Subcutaneous abdominal adipose tissue (tissue), 5 donors: ENCODE data around the gene FBXO31.
"Not testable (repeated sequence)": the region's sequence is repeated elsewhere in the genome, so short reads cannot be mapped to it uniquely, and the experiment has no call there.

Source experiments
- H3K27ac ChIP-seq: one replicate; pipeline ENCODE4 v1.7.0; 2013; ENCODE audit warnings: low read depth, mild to moderate bottlenecking, inconsistent platforms, low read length, moderate library complexity
- H3K27me3 ChIP-seq, 5 donors: one replicate each; pipeline ENCODE4 v1.7.0; 2013; ENCODE audit warnings: low read length in 5 of 5, inconsistent platforms in 1 of 5; ENCODE audit not compliant: control insufficient read depth in 5 of 5, insufficient read depth in 4 of 5
- H3K36me3 ChIP-seq, 5 donors: one replicate each; pipeline ENCODE4 v1.7.0; 2013; ENCODE audit warnings: low read length in 5 of 5; ENCODE audit not compliant: control insufficient read depth in 5 of 5, insufficient read depth in 5 of 5
- H3K4me1 ChIP-seq, 5 donors: one replicate each; pipeline ENCODE4 v1.7.0; 2013; ENCODE audit warnings: low read length in 5 of 5, mild to moderate bottlenecking in 3 of 5, moderate library complexity in 1 of 5; ENCODE audit not compliant: control insufficient read depth in 5 of 5, insufficient read depth in 5 of 5
- H3K4me3 ChIP-seq, 5 donors: one replicate each; pipeline ENCODE4 v1.7.0; 2013; ENCODE audit warnings: low read length in 5 of 5, low read depth in 1 of 5
- H3K9ac ChIP-seq, 5 donors: one replicate each; pipeline ENCODE4 v1.7.0; 2013; ENCODE audit warnings: low read length in 5 of 5, mild to moderate bottlenecking in 4 of 5, moderate library complexity in 3 of 5
- H3K9me3 ChIP-seq, 5 donors: one replicate each; pipeline ENCODE4 v1.7.0; 2013; ENCODE audit warnings: low read length in 5 of 5; ENCODE audit not compliant: control insufficient read depth in 5 of 5
- donor health status: healthy.
- donor health status: healthy.
- donor health status: healthy.
- donor health status: healthy.
- donor health status: healthy.

Gene FBXO31

DNA sequence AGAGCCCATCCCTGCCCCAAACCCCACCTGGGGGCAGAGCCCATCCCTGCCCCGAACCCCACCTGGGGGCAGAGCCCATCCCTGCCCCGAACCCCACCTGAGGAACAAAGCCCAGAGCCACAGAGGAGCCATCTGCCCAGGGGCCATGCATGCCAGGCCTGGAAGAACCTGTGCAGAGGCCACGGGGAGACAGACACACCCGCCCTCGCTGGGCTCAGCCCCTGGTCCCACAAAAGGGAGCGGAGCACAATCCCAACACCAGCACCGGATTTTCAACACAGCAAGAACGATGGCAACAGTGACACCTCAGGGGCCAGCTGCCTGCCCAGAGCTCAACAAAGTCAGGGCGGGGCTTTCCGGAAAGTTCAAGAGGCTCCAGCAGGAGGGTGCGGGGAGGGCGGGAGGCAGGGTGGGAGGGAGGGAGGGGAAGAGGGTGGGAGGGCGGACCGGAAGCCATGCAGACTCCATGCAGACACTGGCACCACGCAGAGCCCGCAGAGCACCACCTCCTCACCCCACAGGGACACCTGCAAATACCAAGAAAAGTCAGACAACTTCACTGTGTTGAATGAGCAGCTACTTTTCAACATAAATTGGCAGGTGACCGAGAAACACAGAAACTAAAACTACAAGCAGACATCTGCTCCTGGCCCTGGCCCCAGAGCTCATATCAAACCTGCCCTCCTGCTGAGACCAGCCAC lies 38.5 kb downstream of the FBXO31 start:
- H3K27ac ChIP-seq = no peak overlapping the region
- H3K9me3 ChIP-seq = no peaks in the 10 kb centered on the region
- H3K27me3 ChIP-seq = no peaks in the 10 kb centered on the region
- no peak overlapping the region for H3K4me3 ChIP-seq
- H3K4me1 ChIP-seq = peaks cover 0 to 23% (median 8%) of the 10 kb centered on the region in 5 donors
- H3K9ac ChIP-seq = no peak overlapping the region
- H3K36me3 ChIP-seq = peaks cover 2 to 64% (median 50%) of the 10 kb centered on the region in 5 donors

DNA sequence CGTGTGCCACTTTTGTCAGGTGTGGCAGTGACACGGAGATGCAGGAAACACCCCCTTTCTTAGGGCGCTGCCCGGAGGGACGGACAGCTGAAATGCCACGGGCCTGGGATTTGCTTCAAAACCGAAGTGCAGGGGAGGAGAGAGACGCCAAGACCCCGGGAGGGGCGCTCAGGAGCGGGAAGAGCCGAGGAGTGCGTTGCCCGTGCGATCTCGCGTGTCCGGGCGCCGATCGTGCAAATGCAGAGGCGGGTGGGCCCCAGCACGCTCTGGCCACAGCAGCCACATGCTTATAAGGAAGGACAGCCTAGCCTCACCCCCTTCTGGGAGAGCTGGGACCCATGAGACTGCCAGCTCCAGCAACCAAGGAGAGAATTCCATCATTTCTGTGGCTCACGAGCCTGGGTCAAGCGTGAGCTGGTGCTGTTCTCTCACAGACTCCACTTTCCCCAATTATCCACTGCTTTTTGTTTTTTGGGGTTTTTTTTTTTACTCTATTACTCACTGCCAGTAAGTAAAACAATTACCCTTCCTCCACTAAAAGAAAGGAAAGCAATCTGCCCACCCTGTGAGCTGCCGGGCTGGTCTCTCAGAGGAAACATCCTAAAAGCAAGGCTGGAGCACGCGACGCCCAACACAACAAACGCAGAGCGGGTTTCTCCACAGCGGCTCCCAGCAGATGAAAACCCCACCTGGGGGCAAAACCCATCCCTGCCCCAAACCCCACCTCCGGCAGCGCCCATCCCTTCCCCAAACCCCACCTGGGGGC lies 39.2 kb downstream of the FBXO31 start:
- Histone ChIP-seq H3K36me3 (peaks cover 2 to 69% (median 53%) of the 10 kb centered on the region in 5 donors), H3K9ac (no peak overlapping the region), H3K4me3 (no peak overlapping the region), H3K27ac (no peak overlapping the region), H3K27me3 (no peaks in the 10 kb centered on the region), H3K4me1 (peaks cover 0 to 23% (median 8%) of the 10 kb centered on the region in 5 donors), H3K9me3 (no peaks in the 10 kb centered on the region)

DNA sequence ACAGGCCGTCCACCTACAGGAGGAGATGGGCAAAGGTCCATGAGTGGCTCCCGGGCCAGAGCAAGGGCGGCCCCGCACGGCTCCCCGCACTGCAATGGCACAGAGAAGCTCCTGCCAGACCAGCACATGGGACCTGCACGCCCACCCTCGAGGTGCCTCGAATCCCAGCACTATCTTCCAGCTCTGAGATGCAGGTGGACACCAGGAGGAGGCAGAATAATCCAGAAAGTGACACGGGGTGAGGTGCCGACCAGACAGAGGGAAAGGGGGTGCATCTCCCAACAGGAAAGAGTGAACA lies 39.9 kb downstream of the FBXO31 start:
- Histone ChIP-seq H3K9me3 (no peaks in the 10 kb centered on the region), H3K4me1 (peaks cover 0 to 23% (median 8%) of the 10 kb centered on the region in 5 donors), H3K4me3 (no peak overlapping the region), H3K27ac (no peak overlapping the region), H3K9ac (no peak overlapping the region), H3K27me3 (no peaks in the 10 kb centered on the region), H3K36me3 (peaks cover 2 to 73% (median 60%) of the 10 kb centered on the region in 5 donors)

DNA sequence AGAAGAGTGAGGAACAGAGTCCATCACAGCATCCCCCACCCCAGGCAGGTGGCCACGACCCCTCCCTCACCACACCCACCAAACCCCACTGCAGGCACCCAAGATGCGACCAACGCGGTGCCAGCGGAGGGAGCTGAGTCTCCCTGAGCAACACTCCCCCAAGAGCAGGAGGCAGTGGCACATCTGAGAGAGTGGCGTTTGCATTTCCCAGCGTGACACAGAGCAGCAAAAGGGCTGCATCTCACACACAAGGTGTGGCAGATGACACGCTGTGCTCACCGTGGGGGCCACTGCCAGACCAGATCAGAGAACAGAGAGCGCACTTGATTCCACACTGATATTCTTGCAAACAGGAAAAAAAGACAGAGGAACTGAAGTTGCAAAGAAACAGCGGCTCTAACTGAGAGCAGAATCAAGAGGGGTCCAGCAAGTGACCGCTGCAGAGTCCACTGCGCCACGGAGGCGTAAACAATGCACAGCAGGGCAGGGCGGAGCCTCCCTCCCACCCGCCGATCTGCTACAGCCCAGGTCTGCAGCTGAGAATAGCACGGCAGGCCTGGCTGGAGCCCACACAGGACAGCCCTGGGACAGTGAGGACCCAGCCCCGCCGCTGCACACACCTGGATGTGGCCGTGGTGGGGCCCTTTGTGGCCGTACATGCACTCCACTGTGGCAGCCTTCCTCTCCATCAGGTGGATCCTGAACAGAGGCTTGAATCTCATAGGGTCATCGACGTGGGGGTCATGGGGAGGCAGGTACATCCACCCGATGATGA lies 40.4 kb downstream of the FBXO31 start:
- H3K9ac ChIP-seq = no peak overlapping the region
- no peak overlapping the region for H3K27ac ChIP-seq
- H3K4me3 ChIP-seq = no peak overlapping the region
- peaks cover 2 to 73% (median 63%) of the 10 kb centered on the region in 5 donors for H3K36me3 ChIP-seq
- no peaks in the 10 kb centered on the region for H3K27me3 ChIP-seq
- no peaks in the 10 kb centered on the region for H3K9me3 ChIP-seq
- peaks cover 0 to 23% (median 8%) of the 10 kb centered on the region in 5 donors for H3K4me1 ChIP-seq

DNA sequence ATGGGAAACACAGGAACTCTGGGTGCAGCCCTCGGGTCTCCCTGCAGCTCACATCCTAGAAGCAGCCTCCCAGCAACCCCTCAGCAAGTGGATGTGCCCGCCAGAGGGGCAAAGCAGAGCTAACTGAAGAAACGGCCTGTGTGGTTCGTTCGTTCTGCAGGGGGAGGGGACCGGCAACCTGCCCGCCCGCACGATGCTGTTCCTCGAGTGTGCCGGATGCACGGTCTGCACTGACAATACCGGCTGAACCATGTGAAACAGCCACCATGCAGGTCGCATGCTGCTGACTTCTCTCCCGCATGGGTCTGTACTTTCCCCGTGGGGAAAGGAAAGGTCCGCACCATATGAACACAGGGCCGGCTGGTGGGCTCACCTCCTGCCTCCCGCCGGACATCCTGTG lies 41.1 kb downstream of the FBXO31 start:
- no peaks in the 10 kb centered on the region for H3K27me3 ChIP-seq
- H3K4me3 ChIP-seq = no peak overlapping the region
- H3K27ac ChIP-seq = no peak overlapping the region
- no peaks in the 10 kb centered on the region for H3K9me3 ChIP-seq
- peaks cover 0 to 23% (median 8%) of the 10 kb centered on the region in 5 donors for H3K4me1 ChIP-seq
- peaks cover 2 to 73% (median 63%) of the 10 kb centered on the region in 5 donors for H3K36me3 ChIP-seq
- no peak overlapping the region for H3K9ac ChIP-seq

DNA sequence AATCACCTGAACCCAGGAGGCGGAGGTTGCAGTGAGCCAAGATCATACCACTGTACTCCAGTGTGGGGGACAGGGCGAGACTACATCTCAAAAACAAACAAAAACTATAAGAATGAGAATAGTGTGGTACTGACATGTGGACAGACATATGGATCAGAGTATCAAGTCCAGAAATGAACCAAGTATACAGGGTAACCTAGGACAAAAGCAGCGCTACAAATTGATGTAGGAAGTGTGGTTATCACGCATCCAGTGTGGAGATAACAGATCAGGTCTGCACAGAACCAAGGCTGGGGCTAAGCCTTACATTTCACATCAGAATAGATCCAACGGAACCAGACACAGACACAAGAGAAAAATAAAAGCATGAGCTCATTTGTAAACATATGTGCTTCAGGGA lies 43.4 kb downstream of the FBXO31 start:
- Histone ChIP-seq H3K4me3 (no peak overlapping the region), H3K27me3 (no peaks in the 10 kb centered on the region), H3K27ac (no peak overlapping the region), H3K4me1 (peaks cover 0 to 16% (median 5%) of the 10 kb centered on the region in 5 donors), H3K9me3 (no peaks in the 10 kb centered on the region), H3K9ac (no peak overlapping the region), H3K36me3 (peaks cover 2 to 69% (median 58%) of the 10 kb centered on the region in 5 donors)

DNA sequence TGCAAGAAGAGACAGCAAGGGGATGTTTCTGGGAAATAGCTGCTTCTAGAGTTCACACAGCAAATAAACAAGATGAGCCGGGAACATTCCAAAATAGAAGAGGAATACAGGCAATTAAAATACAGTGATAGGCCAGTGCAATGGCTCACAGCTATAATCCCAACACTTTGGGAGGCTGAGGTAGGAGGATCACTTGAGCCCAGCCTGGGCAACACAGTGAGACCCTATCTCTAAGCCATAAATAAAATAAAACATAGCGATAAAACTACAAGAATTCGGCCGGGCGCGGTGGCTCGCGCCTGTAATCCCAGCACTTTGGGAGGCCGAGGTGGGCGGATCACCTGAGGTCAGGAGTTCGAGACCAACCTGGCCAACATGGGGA lies 43.9 kb downstream of the FBXO31 start:
- H3K4me3 ChIP-seq, H3K9me3 ChIP-seq, H3K9ac ChIP-seq, H3K27me3 ChIP-seq, H3K27ac ChIP-seq: not testable (repeated sequence)
- Histone ChIP-seq H3K4me1 (peaks cover 0 to 13% (median 1%) of the 10 kb centered on the region in 5 donors), H3K36me3 (peaks cover 2 to 74% (median 63%) of the 10 kb centered on the region in 5 donors)

DNA sequence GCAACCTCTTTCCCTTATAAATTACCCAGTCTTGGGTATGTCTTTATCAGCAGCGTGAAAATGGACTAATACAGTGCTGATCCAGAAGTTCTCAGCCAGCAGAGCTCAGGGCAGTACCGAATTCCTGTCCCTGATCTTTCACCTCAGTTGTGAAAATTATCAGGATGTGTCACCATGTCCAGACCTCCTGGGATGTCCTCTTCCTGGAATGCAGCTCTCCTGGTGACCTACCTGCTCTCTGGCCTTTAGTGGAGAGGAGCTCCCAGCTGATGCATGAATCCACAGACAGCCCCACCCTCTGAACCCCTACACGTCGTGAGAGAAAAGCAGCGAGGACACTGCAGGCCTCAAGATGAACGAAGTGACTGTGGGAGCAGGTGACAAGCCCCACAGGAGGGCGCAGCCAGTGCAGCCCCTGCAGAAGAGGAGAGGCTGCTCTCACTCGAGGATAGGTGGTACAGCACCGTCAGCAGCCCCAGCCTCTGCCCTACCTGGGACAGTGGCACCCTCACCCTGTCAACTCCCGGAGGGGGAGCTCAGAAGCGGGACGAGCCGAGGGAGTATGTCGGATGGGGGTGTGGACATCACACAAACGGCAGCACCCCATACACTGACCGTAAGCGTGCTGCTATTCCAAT lies 44.4 kb downstream of the FBXO31 start:
- no peak overlapping the region for H3K9ac ChIP-seq
- H3K9me3 ChIP-seq = no peaks in the 10 kb centered on the region
- H3K27ac ChIP-seq = no peak overlapping the region
- peaks cover 2 to 78% (median 67%) of the 10 kb centered on the region in 5 donors for H3K36me3 ChIP-seq
- no peaks in the 10 kb centered on the region for H3K27me3 ChIP-seq
- peaks cover 0 to 8% (median 0%) of the 10 kb centered on the region in 5 donors for H3K4me1 ChIP-seq
- H3K4me3 ChIP-seq = no peak overlapping the region

DNA sequence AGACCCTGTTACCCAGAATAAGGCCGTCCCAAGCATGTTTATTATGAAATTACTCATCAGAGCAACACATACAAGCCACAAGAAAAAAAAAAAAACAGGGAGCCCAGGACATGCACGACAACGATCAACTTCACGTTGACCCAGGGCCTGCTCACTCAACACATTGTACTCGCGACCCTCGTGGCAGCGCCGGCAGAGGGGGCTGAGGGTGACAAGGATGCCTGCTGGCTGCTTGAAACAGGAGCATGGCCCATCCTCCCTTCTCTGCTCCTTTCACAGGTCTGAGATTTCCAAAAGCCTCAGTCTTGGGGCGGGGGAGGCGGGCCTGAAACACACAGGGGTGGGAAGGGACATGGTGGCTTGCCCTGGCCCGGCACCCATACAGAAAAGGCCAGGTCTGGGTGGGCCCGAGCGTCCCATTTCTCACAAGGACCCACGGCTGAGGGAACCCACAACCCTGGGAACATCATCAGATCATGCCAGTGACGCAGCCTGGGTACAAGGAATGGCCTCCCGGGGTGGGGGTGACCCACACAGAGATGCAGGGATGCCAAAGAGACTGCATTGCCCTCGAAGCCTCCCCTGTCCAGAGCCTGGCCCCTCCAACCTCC lies 45.3 kb downstream of the FBXO31 start:
- no peaks in the 10 kb centered on the region for H3K9me3 ChIP-seq
- H3K4me1 ChIP-seq = no peaks in the 10 kb centered on the region
- H3K36me3 ChIP-seq = peaks cover 2 to 78% (median 69%) of the 10 kb centered on the region in 5 donors
- H3K27me3 ChIP-seq = peaks cover 0 to 2% (median 0%) of the 10 kb centered on the region in 5 donors
- H3K4me3 ChIP-seq = no peak overlapping the region
- no peak overlapping the region for H3K9ac ChIP-seq
- no peak overlapping the region for H3K27ac ChIP-seq
